PFSK-1 (cell line): ENCODE data around the gene NPR3.

ENCODE experiments used
- FOXP2 ChIP-seq: optimal IDR thresholded peaks from 2 replicates; pipeline ENCODE3; 2011; ENCODE audit warnings: borderline replicate concordance, control low read depth, inconsistent platforms; ENCODE audit not compliant: insufficient read depth; ENCODE audit errors: extremely low read length, extremely low read depth
- POLR2AphosphoS5 ChIP-seq: IDR thresholded peaks from 2 replicates; pipeline ENCODE4 v1.6.1; 2012; ENCODE audit warnings: low read depth, mild to moderate bottlenecking, control low read depth, low read length, moderate library complexity
- SIN3A ChIP-seq: IDR thresholded peaks from 2 replicates; pipeline ENCODE4 v1.6.1; 2012; ENCODE audit warnings: mild to moderate bottlenecking, low read length, moderate library complexity, borderline replicate concordance; ENCODE audit not compliant: insufficient read depth
- TAF1 ChIP-seq: IDR thresholded peaks from 2 replicates; pipeline ENCODE4 v1.6.1; 2012; ENCODE audit warnings: low read length, control low read depth, borderline replicate concordance; ENCODE audit not compliant: insufficient read depth
- TF ChIP-seq, protein P1 (sequence below), 2 experiments: IDR thresholded peaks; 2 replicates each; pipeline versions ENCODE4 v1.6.1 to v1.8.0; 2011 to 2012; ENCODE audit warnings: low read depth in 2 of 2, low read length in 2 of 2, control low read depth in 1 of 2, inconsistent platforms in 1 of 2, mild to moderate bottlenecking in 1 of 2, moderate library complexity in 1 of 2; ENCODE audit not compliant: insufficient read depth in 1 of 2

Gene NPR3

DNA sequence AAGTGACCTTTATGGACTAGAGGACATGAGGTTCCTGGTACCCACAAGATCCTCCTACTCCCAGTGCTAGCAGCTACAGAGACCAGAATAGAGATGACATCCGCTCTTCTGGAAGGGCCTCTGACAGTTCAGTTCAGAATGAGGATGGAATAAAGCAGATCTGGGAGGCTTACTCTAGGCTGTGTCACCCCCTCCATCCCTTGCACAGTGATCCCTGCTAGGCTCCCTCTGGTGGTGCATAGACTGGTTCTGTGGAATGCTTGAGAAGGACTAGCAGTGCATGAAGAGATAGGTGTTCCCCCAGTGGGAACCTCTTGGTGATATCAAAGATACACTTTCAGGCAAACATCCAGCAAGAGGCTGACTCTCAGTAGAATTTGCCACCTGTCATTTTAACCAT lies 83.0 kb downstream of the NPR3 start:
- no peak for TF ChIP-seq FOXP2
- no peak for TF ChIP-seq POLR2AphosphoS5
- no peak for TF ChIP-seq SIN3A

DNA sequence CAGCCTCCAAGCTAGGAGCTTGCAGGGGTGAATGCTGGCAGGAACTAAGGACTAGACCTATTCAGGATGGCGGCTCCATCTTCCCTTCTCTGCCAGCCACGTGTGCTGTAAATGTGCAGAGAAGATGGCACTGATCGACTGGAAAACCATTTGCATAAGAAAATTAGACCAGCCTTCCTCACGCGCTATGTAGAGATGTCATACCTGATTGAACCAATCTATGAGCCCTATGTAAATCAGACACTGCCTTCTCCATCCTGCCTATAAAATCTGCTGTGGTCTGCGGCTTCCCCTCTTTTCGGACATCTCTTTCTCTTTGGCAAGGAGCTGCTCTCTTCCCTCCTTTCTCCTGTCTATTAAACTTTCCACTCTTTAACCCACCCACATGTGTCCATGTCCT lies 91.6 kb downstream of the NPR3 start:
- TF ChIP-seq FOXP2 (no peak), SIN3A (no peak), POLR2AphosphoS5 (no peak), TAF1 (no peak)
- TF ChIP-seq, protein P1, sequence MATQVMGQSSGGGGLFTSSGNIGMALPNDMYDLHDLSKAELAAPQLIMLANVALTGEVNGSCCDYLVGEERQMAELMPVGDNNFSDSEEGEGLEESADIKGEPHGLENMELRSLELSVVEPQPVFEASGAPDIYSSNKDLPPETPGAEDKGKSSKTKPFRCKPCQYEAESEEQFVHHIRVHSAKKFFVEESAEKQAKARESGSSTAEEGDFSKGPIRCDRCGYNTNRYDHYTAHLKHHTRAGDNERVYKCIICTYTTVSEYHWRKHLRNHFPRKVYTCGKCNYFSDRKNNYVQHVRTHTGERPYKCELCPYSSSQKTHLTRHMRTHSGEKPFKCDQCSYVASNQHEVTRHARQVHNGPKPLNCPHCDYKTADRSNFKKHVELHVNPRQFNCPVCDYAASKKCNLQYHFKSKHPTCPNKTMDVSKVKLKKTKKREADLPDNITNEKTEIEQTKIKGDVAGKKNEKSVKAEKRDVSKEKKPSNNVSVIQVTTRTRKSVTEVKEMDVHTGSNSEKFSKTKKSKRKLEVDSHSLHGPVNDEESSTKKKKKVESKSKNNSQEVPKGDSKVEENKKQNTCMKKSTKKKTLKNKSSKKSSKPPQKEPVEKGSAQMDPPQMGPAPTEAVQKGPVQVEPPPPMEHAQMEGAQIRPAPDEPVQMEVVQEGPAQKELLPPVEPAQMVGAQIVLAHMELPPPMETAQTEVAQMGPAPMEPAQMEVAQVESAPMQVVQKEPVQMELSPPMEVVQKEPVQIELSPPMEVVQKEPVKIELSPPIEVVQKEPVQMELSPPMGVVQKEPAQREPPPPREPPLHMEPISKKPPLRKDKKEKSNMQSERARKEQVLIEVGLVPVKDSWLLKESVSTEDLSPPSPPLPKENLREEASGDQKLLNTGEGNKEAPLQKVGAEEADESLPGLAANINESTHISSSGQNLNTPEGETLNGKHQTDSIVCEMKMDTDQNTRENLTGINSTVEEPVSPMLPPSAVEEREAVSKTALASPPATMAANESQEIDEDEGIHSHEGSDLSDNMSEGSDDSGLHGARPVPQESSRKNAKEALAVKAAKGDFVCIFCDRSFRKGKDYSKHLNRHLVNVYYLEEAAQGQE (IDR thresholded peaks at IDR 0.05; ENCODE audit: insufficient read depth in 1 of 2, low read depth in 2 of 2, low read length in 2 of 2): no peak

DNA sequence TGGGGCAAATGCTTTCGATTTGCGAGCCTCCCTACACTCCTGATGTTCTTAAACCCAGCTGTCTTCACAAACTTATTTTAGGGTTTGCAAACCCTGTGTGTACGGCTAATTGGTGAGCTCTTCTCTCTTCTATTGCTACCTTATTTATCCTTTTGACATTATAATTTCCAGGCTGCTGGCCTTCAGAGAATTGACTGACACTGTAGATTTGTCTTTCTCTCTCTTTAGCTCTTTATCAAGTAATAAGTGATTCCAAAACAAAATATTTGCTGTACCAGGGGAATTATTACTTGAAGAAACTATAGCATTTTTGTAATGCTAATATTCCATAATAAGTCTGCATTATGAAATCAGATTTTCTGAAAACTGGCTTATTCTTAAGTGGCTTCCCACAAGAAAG lies 92.5 kb downstream of the NPR3 start:
- no peak for TF ChIP-seq FOXP2
- TF ChIP-seq, protein P1 (IDR thresholded peaks at IDR 0.05; ENCODE audit: insufficient read depth in 1 of 2, low read depth in 2 of 2, low read length in 2 of 2): no peak
- TF ChIP-seq SIN3A: no peak
- no peak for TF ChIP-seq TAF1
- TF ChIP-seq POLR2AphosphoS5: no peak

DNA sequence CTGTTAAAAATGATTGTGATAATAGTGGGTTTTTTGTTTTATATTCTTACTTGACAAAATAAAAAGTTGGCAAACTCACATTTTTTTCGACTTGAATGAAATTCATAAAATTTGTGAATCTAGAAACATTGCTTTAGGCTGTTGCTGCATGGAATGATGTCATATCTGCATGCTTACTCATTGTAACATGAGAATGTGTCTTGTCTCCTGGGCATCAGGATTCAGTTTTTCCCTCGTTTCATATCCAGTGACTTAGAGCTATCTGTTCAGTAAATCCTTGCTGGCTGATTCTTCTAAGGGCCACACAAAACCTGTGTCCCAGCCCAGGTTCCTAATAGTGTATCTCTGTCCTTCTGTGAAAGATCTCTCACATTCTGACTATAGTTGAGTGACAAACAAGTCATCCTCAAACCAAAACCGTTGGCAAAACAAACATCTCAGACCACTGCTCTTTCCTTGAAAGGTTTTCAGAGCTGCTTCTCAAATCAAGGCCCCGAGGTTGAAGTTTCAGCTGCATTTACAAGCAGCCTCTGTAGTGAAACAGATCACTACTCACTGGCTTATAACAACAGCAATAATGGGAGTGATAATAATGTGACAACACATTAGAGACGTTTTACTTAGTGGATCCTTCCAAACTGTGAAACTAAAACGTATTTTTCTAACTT lies 95.0 kb downstream of the NPR3 start:
- TF ChIP-seq POLR2AphosphoS5: no peak
- 0 out of 2 replicates have a peak, but pooled peaks have one; percentile 27 for TF ChIP-seq SIN3A

DNA sequence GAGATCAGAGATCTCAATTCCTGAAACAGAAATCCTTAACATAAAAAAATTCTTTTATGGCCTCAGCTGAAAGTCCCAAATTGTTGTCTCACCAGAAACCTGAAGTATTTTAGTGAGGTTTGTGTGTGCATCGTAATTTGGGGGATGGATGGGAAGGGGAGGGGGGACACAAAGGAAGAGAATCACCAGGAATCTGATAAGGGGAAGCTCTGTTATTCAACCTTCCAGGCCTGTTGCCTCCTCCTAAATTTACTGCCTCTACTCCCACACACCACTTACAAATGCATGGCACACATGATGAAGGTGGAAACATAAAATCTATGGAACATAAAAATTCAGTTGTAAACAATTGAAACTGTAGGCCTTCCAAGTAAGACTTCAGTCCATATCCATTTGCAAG lies 97.7 kb downstream of the NPR3 start:
- TF ChIP-seq POLR2AphosphoS5 (no peak), SIN3A (no peak), FOXP2 (no peak), TAF1 (no peak)
- TF ChIP-seq, protein P1 (IDR thresholded peaks at IDR 0.05; ENCODE audit: insufficient read depth in 1 of 2, low read depth in 2 of 2, low read length in 2 of 2): no peak

DNA sequence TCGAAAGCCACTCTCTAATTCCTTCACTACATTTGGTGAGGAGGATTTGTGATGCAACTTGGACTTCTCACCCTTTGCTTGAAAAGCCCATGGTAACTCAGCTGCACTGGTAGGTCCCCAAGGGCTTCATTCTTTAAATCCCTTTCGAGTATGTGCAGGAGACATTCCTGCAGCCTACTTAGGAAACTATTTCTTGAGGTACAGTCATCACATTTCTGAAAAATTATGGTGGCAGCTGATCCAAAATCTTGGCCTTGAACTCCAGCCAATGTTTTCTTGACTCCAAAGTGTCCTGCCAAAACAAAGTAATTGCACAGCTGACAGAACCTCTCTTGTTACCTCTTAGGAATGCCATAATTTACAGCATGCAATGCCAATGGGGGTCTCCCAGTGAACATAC lies 99.7 kb downstream of the NPR3 start:
- no peak for TF ChIP-seq TAF1
- TF ChIP-seq, protein P1 (IDR thresholded peaks at IDR 0.05; ENCODE audit: insufficient read depth in 1 of 2, low read depth in 2 of 2, low read length in 2 of 2): no peak
- TF ChIP-seq POLR2AphosphoS5: no peak
- no peak for TF ChIP-seq FOXP2
- TF ChIP-seq SIN3A: no peak
